Neural cell (in vitro differentiated cells): Measurements from ENCODE around the gene LRSAM1.
A peak's percentile ranks its signal among the peaks of the same experiment; 100 is the strongest.

ENCODE experiments used
- EP300 ChIP-seq: fragments of 450-650 bp; conservative IDR thresholded peaks from 2 replicates; pipeline ENCODE4 v1.6.1; 2014; ENCODE audit warnings: antibody characterized with exemption, mild to moderate bottlenecking, moderate library complexity; ENCODE audit not compliant: poor library complexity, severe bottlenecking
- EZH2 ChIP-seq: fragments of 200-600, 300-800 bp; shearing (Covaris generic), sonication (generic); IDR thresholded peaks from 2 replicates; pipeline ENCODE4 v1.6.1; 2014; ENCODE audit warnings: antibody characterized with exemption, low read length, borderline replicate concordance, mild to moderate bottlenecking; ENCODE audit not compliant: insufficient read depth, poor library complexity, severe bottlenecking
- MXI1 ChIP-seq: fragments of 450-650 bp; conservative IDR thresholded peaks from 2 replicates; pipeline ENCODE4 v1.6.1; 2014; ENCODE audit warnings: antibody characterized with exemption, mild to moderate bottlenecking; ENCODE audit not compliant: poor library complexity, severe bottlenecking
- POLR2AphosphoS5 ChIP-seq: IDR thresholded peaks from 2 replicates; pipeline ENCODE4 v1.6.1; 2012
- TAF1 ChIP-seq: IDR thresholded peaks from 2 replicates; pipeline ENCODE4 v1.6.1; 2012; ENCODE audit warnings: low read depth
- TF ChIP-seq, protein P1 (sequence below): fragments of 450-650 bp; IDR thresholded peaks from 2 replicates; pipeline ENCODE4 v1.5.1; 2014; ENCODE audit warnings: antibody characterized with exemption, mild to moderate bottlenecking, moderate library complexity; ENCODE audit not compliant: poor library complexity, severe bottlenecking
- TF ChIP-seq, protein P2 (sequence below): IDR thresholded peaks from 2 replicates; pipeline ENCODE4 v1.6.1; 2012; ENCODE audit warnings: borderline replicate concordance

DNA sequence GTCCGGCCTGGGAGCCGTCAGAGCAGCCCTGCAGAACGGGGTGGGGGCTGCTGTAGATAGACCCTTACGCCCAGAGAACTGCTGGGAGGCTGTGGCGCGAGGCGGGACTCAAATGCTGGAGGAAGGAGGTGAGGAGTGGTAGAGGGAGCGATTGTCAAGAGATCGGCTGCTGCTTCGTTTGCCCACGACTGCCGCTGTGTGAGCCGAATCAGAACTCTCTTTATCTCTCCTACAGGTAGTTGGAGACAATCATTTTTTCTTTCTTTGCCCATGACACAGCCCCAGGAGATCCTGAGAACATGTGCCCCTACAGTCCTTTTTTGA is 26.7 kb upstream of the LRSAM1 start:
- TF ChIP-seq, protein P1, sequence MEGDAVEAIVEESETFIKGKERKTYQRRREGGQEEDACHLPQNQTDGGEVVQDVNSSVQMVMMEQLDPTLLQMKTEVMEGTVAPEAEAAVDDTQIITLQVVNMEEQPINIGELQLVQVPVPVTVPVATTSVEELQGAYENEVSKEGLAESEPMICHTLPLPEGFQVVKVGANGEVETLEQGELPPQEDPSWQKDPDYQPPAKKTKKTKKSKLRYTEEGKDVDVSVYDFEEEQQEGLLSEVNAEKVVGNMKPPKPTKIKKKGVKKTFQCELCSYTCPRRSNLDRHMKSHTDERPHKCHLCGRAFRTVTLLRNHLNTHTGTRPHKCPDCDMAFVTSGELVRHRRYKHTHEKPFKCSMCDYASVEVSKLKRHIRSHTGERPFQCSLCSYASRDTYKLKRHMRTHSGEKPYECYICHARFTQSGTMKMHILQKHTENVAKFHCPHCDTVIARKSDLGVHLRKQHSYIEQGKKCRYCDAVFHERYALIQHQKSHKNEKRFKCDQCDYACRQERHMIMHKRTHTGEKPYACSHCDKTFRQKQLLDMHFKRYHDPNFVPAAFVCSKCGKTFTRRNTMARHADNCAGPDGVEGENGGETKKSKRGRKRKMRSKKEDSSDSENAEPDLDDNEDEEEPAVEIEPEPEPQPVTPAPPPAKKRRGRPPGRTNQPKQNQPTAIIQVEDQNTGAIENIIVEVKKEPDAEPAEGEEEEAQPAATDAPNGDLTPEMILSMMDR, result peak; percentile 26
- TF ChIP-seq MXI1 (no peak), EZH2 (no peak), POLR2AphosphoS5 (no peak), EP300 (no peak), TAF1 (no peak)
- TF ChIP-seq, protein P2, sequence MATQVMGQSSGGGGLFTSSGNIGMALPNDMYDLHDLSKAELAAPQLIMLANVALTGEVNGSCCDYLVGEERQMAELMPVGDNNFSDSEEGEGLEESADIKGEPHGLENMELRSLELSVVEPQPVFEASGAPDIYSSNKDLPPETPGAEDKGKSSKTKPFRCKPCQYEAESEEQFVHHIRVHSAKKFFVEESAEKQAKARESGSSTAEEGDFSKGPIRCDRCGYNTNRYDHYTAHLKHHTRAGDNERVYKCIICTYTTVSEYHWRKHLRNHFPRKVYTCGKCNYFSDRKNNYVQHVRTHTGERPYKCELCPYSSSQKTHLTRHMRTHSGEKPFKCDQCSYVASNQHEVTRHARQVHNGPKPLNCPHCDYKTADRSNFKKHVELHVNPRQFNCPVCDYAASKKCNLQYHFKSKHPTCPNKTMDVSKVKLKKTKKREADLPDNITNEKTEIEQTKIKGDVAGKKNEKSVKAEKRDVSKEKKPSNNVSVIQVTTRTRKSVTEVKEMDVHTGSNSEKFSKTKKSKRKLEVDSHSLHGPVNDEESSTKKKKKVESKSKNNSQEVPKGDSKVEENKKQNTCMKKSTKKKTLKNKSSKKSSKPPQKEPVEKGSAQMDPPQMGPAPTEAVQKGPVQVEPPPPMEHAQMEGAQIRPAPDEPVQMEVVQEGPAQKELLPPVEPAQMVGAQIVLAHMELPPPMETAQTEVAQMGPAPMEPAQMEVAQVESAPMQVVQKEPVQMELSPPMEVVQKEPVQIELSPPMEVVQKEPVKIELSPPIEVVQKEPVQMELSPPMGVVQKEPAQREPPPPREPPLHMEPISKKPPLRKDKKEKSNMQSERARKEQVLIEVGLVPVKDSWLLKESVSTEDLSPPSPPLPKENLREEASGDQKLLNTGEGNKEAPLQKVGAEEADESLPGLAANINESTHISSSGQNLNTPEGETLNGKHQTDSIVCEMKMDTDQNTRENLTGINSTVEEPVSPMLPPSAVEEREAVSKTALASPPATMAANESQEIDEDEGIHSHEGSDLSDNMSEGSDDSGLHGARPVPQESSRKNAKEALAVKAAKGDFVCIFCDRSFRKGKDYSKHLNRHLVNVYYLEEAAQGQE, result no peak
